Upper lobe of right lung (tissue), 1 donor: ENCODE results near the gene AFF1. TPM values are rescaled to one million over a fixed set of nuclear protein-coding genes. Genes with fewer than 3 reads are reported as not detected.

Experiments used
- ATAC-seq: fragments of 200-7000 bp; cut with Tn5 transposase; one replicate; pipeline ENCODE4 v1.9.1; 2020; ENCODE audit warnings: mild to moderate bottlenecking, moderate library complexity
- DNase-seq: peaks from one replicate; pipeline ENCODE4 v3.0.0-alpha.2; 2020
- H3K27ac ChIP-seq: fragments of 200-600 bp; one replicate; pipeline ENCODE4 v1.8.0; 2022
- H3K27me3 ChIP-seq: fragments of 200-600 bp; one replicate; pipeline ENCODE4 v1.8.0; 2022; ENCODE audit warnings: mild to moderate bottlenecking
- H3K36me3 ChIP-seq: fragments of 200-600 bp; one replicate; pipeline ENCODE4 v1.8.0; 2022
- H3K4me1 ChIP-seq: fragments of 200-600 bp; one replicate; pipeline ENCODE4 v1.8.0; 2022
- H3K4me3 ChIP-seq: fragments of 200-600 bp; one replicate; pipeline ENCODE4 v1.8.0; 2022; ENCODE audit warnings: mild to moderate bottlenecking
- H3K9me3 ChIP-seq: fragments of 200-600 bp; one replicate; pipeline ENCODE4 v1.8.0; 2022
- CTCF ChIP-seq: fragments of 200-600 bp; IDR thresholded peaks from one replicate; pipeline ENCODE4 v1.8.0; 2022; ENCODE audit warnings: antibody characterized with exemption
- intact Hi-C: fragments of 100-400 bp; cut with DNase I; formaldehyde crosslinking; loops from one replicate; pipeline ENCODE4 v1.11.0; 2022
- total RNA-seq: library from RNA; stranded (reverse); fragmentation: NEBNext Ultra II Directional; extraction: Animal tissue kit (Norgen Biotek cat#: 25700); gene quantifications from one replicate; pipeline ENCODE4 v1.2.1, GENCODE V29; 2021
- donor health status: DM: no; HTN: yes; CAD: no; lungs with severe emphysema.

The AFF1 gene
- total RNA-seq, 1 donor from 2014 or later, result 103 TPM

GRCh38 chr4:87121341-87122065, 186.7 kb downstream of the AFF1 start:
- Histone ChIP-seq H3K27ac (no peak overlapping the region), H3K9me3 (no peaks in the 10 kb centered on the region), H3K27me3 (no peaks in the 10 kb centered on the region), H3K36me3 (peaks cover 61% of the 10 kb centered on the region), H3K4me1 (peaks cover 25% of the 10 kb centered on the region), H3K4me3 (no peak overlapping the region)
- no peak for TF ChIP-seq CTCF
- no peak for DNase-seq
- intact Hi-C loops, result no loop called here
- ATAC-seq, result no peak

DNA sequence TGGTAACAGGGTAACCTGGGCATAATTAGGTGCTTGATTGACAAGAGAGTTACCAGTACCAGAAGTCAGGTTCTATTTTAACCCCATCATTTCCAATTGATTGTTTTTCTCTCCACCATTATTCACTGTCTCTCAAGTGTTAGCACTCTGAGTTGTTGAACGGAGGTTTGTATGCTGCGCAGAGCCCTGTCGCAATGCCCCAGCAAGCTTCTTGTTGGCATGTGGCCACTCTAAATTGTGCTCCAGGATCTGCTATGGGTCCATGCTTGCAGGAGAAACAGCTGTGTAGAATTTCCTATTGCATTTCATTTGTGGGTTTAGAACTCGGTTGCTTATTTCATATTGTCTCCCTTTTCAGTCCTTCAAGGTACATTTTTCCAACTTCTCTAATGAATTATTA, 187.4 kb downstream of the AFF1 start:
- DNase-seq, result no peak
- Histone ChIP-seq H3K27me3 (no peaks in the 10 kb centered on the region), H3K9me3 (no peaks in the 10 kb centered on the region), H3K36me3 (peaks cover 61% of the 10 kb centered on the region), H3K27ac (no peak overlapping the region), H3K4me1 (peaks cover 20% of the 10 kb centered on the region), H3K4me3 (no peak overlapping the region)
- TF ChIP-seq CTCF, result no peak
- peak; percentile 76 for ATAC-seq
- intact Hi-C loops, result no loop called here

GRCh38 chr4:87126056-87126455, 191.2 kb downstream of the AFF1 start:
- Histone ChIP-seq H3K4me3 (no peak overlapping the region), H3K36me3 (peaks cover 78% of the 10 kb centered on the region), H3K4me1 (peaks cover 11% of the 10 kb centered on the region), H3K9me3 (no peaks in the 10 kb centered on the region), H3K27me3 (no peaks in the 10 kb centered on the region), H3K27ac (no peak overlapping the region)
- no peak for TF ChIP-seq CTCF
- no peak for ATAC-seq
- intact Hi-C loops, result no loop called here
- DNase-seq, result no peak

GRCh38 chr4:87128006-87128705, 193.3 kb downstream of the AFF1 start:
- intact Hi-C loops, result no loop called here
- ATAC-seq, result no peak
- Histone ChIP-seq H3K36me3 (peaks cover 97% of the 10 kb centered on the region), H3K27ac (no peak overlapping the region), H3K27me3 (no peaks in the 10 kb centered on the region), H3K9me3 (no peaks in the 10 kb centered on the region), H3K4me3 (no peak overlapping the region), H3K4me1 (no peaks in the 10 kb centered on the region)
- TF ChIP-seq CTCF, result no peak
- DNase-seq, result no peak

DNA sequence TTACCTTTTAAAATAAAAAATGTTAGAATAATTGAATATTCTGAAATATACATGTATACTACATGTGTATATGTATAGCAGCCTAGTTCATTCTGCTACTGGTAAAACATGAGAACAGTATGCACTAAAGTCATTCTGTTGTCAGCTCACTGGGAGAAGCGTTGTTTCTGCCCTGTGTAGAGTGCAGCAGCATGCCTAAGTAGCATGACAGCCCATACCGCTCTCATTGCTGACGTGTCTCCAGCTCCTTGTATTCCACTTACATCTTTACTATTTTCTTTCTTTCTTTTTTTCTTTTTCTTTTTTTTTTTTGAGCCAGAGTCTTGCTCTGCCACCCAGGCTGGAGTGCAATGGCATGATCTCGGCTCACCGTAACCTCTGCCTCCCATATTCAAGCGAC, 194.9 kb downstream of the AFF1 start:
- Histone ChIP-seq H3K36me3 (peaks cover 100% of the 10 kb centered on the region), H3K4me3 (no peak overlapping the region), H3K9me3 (no peaks in the 10 kb centered on the region), H3K27ac (no peak overlapping the region), H3K4me1 (no peaks in the 10 kb centered on the region), H3K27me3 (no peaks in the 10 kb centered on the region)
- intact Hi-C loops, result no loop called here
- ATAC-seq (no peak), DNase-seq (no peak)
- TF ChIP-seq CTCF, result no peak
